Endothelial cell of hepatic sinusoid (primary cell): Measurements from ENCODE around the gene JARID2.

Experiments used
- in situ Hi-C: cut with HindIII; loops from 2 replicates; pipeline ENCODE4 v1.10.0; 2017; ENCODE audit warnings: low sequenced_read_pairs

The JARID2 gene

DNA sequence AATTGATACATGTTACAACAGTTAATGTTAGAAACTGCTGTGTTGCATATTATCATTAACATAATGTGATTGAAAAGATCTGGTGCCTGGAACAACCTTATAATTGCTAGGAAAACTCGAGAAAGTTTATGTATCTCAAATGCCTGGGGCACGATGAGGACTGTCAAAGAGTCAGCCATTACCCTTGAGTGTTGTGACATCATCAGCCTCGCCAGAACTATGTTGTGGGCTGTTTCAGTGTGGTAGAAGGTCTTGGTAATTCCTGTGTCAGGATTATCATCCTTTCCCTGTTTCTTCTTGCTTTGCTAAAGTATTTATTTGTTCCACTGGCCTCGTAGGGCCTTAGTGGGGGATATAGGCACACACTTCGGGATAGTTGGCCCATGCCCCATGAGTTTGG lies 231.9 kb downstream of the JARID2 start:
- in situ Hi-C loops, result no loop called here

DNA sequence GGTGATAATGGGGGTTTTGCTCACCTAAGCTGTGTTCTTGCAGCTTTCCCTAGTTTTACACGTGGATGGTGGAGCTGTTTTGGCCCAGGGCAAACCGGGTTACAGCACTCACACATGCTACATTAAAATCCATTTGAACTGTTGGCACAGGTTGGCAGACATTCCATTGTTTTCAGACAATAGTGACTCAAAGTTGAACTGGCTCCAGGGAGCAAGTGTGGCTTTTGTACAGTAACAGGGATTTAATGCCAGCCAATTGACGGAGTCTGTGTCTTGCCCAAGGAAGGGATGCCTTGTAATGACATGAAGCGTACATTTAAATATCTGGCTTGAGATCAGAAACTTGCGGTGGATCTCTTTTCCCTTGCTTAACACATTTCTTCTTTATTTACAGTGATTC lies 233.9 kb downstream of the JARID2 start:
- in situ Hi-C loops, result no loop called here

DNA sequence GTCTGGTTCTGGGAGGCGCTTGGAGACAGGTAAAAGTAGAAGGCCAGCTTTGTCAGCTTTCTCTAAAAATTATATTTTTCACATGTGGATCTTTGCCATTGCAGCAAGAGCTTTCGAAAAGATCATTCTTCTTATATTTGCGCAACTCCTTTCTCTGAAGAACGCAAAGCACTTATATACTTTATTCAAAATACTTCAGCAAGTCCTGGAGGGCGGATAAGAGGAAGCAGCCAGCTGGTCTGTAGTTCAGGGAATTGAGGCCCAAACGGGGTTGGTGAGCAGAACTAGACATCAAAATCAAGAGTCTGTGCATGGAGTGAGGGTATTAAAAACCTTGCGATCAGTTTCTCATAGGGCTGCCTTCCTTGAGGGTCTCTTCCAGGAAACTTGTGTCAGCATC lies 234.7 kb downstream of the JARID2 start:
- in situ Hi-C loops, result no loop called here

DNA sequence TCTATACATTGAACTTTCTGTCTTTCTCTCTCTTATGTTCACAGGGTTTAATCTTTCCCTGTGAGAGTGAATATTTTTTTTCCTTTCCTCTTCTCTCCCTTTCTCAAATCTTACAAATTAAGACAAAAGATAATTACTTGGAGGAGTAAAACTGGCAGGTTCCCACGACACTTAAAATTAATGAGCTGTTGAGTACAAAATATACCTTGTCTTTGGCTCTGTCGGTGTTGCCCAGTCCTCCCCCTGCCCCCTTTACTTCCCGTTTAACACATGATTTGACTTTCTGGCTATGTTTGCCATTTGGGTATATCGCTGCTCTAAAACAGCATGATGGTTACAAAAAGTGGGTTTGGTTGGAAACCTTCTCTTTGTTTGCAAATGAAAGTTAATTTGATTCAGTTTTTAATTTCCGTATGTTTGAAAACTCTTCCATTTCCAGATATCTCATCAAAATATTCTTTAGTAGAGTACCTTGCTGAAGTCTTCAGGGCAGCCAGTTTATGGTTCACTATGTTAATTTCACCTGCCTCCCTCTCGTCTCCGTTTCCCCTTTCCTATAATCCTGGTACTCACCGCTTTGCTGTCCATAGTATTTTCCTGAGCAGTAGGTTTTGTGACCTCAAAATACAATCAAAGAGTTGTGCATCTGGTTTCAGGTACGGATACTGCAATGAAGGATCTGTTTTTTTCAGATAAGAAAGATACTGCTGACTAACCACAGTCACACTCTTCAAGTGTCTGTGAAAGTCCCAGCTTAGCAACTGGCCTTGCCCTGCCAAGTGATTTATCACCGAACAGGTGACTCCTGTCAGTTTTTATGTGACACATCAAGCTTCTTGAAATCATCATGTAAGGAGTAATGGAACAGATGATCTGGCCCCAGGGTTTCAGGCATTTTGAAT lies 235.8 kb downstream of the JARID2 start:
- in situ Hi-C loops, result no loop called here

DNA sequence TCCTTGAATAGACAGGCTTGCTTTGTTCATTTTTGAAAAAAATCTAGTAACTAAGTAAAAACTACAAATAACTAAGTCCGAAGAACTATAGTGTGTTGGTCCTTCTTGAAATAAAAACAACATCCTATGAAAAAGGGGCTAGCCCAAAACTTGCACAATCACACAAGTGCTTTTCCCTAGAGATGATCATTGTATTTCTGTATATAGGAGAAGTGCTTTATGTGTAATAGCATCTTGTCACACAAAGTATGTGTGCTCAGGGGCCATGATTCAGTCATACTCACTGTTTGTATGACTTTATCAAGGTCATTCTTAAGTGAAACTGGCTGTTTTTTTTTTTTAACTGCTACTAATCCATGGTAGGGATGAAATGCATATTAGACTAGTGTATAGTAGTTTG lies 237.2 kb downstream of the JARID2 start:
- in situ Hi-C loops, result no loop called here

DNA sequence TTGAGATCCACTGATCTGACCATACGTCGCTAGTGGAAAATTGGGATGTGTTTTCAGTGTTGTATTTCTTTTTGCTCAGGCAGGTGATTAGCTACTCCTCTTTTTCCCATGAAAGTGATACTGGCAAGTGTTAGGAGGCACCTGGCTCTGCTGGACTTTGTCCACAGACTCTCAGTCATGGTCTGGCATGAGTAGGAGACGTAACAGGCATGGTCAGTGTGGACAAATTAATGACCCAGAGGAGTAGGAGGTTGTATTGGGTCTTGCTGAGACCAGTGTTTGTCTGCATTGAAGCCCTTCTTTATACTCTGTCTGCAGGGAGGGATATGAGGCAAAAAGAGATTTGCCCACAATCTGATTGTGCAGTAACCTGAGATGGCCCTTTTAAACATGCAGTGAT lies 238.3 kb downstream of the JARID2 start:
- in situ Hi-C loops, result no loop called here

DNA sequence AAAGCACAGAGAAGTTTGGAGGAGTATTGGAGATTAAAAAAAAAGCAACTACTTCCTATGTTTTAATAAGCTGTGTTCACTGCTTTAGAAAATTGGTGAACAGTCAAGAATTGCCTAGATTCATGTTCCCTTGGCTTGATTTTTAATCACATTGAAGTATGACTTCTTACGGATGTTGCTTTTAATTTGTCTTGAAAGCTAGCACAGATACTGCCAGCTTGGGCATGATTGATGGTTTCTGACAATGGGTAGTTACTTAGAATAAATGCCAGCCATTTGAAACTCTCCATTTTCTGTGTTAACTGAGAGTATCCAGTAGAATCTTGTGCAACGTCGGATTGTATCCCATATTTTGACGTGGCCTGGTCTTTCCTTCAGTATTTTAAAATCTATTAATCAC lies 239.0 kb downstream of the JARID2 start:
- in situ Hi-C loops, result no loop called here

DNA sequence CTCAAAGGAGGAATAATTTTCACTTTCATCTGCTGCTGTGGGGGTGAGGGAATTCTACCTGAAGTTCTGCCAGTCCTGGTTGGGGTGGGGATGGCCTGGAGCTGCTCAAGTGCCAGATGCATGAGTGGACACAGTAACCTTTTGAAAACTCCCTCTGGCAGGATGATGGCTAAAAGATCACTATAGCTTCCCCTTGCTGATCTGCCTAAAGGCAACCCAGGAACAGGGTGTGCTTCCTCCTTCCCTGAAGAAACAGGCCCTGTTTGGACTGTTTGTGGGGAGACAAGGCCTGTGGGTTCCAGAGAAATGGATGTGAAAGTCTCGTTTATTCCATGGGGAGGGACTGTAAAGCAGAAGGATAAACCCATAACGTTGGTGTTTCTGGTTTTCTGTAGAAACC lies 240.1 kb downstream of the JARID2 start:
- in situ Hi-C loops, result no loop called here

DNA sequence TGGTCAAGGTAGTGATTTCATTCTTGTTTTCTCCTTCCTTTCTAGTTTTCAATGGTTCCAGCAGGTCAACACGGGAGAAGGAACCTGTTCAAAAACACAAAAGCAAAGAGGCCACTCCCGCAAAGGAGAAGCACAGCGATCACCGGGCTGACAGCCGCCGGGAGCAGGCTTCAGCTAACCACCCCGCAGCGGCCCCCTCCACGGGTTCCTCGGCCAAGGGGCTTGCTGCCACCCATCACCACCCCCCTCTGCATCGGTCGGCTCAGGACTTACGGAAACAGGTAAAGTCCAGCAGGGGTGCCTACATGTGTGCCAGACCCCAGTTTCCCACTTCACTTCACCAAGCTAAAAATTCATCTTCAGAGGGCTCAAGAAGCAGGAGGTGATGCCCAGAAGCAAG lies 241.4 kb downstream of the JARID2 start:
- in situ Hi-C loops, result no loop called here

DNA sequence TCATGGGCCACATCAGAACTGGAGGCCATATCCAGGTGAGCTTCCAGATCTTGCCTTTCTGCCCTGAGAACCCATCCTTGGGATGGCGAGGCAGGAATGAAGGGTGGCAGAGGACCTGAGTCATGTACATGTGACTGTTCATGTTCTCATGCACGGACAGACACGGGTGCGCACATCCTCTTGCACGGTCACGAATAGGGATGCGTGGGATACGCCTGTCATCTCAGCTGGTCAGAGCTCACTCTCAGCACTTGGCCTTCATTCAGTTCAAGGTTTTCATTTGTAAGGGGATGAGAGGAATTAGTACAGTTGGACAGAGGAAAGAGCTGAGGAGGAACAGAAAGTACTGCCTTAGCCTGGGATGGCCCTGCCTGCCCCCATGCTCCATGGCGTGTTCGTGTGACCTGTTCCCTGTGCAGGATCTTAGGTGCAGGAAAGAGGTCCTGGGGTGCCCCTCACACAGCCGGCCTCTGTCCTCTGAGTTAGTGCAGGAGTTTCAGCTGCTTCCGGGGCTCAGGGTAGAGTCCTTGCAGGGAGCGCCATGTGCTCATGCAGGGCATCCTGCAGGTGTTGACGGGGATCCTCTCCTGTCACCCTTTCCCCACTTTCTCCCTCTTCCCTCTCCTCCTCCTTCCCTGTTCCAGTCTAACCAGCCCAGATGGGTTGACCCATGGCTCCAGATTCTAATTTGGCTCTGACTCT lies 243.5 kb downstream of the JARID2 start:
- in situ Hi-C loops, result no loop called here

DNA sequence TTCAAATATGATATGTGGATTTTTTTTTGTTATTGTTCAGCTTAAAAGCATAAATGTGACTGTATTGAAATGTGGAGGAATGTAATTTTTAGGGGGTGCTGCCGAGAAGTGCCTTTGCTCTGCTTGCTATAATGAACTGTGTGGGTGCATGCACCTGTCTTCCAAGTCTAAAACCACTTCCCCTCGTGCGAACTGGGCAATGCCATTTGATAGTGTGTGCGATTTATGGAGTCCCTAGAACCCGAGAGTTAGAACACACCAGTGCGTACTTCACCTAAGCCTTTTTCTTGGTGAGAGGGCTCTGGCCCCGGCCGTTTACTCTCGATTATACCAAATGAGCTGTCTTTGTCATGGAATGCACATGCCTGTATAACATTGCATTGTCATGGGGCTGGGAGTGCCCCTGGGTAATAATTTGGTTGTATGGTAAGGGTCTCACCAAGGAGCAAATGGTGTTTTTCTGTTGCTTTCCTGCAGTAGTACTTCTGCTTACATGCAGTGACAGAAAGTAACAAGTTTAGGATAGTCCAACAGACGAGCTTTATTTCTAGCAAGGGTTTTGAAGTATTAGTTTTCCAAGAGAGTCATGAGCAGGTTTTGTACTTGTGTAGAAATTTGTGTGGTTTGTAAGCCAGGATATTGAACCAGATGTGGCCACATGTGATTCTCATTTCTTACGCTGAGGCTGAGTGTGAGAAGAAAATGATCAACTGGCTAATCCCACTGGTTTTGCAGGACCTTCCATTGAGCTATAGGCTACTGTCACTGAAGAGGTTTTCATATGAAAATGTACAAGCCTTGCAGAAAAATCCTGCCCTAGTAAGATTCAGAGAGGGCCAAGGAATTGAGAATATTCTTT lies 244.6 kb downstream of the JARID2 start:
- in situ Hi-C loops, result no loop called here

DNA sequence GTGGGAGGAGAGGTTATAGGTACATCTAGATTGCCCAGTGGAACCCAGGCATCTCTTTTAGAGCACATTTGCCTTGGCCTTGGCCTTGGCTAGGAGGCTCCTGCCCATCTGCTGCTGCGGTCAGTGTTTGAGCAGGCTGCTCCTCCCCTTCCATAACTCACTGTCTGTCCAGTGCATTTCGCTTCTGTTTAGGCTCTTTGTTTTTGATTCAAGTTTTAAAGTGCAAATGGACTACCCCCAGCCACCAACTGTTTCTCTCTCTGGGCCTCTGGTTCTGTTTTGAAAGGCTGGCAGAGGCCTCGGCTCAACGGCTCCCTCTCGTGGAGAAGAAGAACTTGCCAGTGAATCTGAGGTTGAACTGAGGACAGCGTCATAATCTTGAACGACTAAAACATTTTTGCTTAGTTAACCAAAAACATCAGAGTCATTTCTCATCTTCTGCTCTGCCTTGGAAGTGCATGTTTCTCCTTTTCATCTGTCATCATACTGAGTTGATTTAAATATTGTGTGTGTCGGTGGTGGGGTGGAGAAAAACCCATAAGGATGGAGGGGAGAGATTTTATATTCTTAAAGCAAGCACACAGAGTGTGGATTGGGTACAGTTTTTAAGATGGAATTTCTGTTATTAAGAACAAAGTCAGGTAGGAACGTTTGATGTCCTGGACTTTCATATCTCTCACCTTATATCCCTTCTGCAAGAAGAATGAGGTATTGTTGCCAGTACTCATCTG lies 245.6 kb downstream of the JARID2 start:
- in situ Hi-C loops, result no loop called here

DNA sequence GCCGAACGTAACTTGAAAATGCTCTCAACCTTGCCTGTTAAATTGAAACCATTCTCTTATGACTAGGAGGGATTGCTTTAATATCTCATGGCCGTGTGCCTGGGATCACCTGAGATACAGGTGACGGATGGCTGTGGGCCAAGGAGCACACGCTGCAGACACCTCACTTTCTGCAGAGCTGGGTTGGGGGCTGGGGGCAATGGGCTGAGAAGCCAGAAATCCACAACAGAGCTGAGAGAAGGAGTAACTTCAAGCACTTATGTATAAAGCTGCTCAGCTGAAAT lies 246.1 kb downstream of the JARID2 start:
- in situ Hi-C loops, result no loop called here

DNA sequence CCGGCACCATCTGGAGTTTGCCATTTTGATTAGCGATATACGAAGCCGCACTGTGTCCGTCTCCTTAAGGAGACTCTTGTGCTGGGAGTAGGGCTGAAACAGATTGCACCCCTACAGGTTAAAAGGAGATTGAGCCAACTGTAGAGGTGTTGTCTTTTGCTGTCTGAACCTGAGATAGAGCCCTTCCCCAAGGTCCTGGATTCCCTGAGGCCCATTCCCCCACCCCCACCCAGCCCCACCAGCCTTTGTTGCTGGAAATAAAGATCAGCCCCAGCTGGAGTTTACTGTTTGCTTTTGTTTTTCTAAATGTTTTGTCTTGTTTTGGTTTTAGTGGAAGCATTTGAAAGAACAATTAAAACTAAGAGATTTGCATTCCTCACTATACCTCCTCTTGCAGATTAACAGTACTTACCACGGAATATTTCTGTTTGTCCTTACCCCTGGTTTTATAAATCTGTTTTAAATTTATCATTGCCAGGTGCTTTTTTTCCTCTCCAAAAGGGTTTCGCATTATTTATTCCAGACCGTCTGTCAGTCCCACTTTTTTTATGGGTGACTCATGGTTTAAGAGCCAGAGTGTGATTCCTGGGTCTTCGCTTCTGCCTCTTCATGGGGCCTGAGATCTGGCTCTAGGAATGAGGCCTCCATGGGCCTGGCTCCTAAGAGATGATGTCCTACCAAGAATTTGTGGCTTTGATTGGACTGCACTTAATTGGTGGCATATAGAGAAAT lies 247.7 kb downstream of the JARID2 start:
- in situ Hi-C loops, result no loop called here

DNA sequence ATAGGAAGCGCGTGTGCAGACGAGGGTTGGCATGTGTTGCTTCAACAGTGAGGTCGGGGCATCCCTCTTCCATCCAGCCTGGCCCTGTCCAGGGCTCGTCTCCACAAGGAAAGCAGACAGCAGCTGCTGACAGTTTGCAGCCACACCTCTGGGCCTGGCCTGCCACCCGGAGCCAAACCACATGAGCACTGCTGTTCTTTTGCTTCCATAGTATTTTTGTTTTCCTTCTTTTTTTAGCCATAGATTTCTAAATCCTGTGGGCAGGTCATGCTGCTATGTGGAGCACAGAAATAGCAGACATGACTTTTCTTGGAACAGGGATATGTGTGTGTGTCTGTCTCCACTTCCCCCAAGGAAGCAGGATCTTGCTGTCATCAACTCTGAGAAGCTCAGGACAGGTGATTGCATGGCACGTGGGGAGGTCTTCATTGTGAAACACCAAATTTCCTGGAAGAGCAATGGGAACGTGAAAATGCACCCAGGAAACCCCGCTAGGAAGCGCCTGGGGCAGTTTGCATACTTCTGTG lies 249.6 kb downstream of the JARID2 start:
- in situ Hi-C loops, result no loop called here

DNA sequence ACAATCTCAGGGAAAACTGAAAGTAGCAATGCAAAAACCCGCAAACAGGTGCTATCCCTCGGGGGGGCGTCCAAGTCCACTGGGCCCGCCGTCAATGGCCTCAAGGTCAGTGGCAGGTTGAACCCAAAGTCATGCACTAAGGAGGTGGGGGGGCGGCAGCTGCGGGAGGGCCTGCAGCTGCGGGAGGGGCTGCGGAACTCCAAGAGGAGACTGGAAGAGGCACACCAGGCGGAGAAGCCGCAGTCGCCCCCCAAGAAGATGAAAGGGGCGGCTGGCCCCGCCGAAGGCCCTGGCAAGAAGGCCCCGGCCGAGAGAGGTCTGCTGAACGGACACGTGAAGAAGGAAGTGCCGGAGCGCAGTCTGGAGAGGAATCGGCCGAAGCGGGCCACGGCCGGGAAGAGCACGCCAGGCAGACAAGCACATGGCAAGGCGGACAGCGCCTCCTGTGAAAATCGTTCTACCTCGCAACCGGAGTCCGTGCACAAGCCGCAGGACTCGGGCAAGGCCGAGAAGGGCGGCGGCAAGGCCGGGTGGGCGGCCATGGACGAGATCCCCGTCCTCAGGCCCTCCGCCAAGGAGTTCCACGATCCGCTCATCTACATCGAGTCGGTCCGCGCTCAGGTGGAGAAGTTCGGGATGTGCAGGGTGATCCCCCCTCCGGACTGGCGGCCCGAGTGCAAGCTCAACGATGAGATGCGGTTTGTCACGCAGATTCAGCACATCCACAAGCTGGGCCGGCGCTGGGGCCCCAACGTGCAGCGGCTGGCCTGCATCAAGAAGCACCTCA lies 250.7 kb downstream of the JARID2 start:
- in situ Hi-C loops, result no loop called here

DNA sequence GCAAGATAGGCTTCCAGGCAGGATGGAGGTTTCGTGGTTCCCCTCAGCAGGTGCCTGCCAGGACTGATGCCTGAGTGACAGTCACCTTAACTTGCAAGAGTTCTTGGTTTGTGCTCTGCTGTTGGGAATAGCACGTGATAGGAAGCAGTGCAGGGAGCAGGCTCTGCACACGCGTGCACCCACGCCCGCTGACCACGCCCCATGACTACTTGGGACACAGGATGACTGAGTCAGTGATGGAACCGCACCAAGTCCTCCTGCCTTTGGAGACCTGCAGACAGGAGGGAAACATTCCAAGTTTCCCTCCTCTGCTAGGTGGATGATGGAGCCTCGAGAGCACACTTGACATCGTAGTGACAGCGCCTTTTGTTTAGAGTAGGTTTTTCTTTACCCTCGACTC lies 252.8 kb downstream of the JARID2 start:
- in situ Hi-C loops, result no loop called here

DNA sequence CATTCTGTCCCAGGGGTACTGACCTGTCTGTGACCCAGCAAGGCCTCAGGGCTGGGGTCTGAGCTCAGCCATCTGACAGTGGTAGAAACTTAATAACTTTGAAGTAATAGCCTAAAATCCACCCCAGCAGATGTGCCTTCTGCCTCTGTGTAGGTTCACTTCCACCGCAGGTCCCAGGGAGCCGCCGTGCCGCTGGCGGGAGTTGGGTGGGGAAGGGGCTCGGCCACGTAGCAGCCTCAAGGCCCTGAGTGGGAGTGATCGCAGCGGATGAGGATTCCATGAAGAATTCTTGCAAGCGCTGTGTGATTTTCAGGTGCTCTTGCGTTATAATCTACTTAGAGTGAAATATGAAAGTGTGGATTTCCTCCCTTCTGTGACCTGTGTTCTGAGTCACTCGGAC lies 253.3 kb downstream of the JARID2 start:
- in situ Hi-C loops, result no loop called here

DNA sequence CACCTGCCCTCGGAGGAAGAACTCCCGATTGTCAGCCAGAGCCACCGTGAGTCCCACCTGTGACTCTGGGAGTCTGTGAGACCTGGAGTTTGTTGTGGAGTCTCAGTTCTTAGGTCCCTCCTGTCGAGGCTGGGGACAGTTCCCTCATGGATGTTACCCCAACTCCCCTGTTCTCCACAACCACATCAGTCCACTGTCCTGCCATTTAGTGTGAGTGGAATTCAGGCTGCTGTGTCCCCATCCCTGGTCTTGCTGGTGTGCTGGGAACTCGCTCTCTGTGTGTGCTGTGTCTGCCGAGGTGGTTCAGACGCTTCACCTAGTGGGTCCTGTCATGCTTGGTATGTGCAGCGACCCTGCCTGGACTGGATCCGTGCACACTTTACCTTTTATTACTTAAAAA lies 253.7 kb downstream of the JARID2 start:
- in situ Hi-C loops, result no loop called here
